ENCODE data around the gene NKX2-3. TPM values are rescaled to one million over a fixed set of nuclear protein-coding genes. Genes with fewer than 3 reads are reported as not detected.

Gene NKX2-3
- total RNA-seq, 1 donor from 2014 or later: not detected

- Histone ChIP-seq H3K79me2 (ENCODE audit: low read depth) (no peaks in the 10 kb centered on the region), H3K36me3 (no peaks in the 10 kb centered on the region), H3K27me3 (peaks cover 100% of the 10 kb centered on the region), H3K4me2 (peak overlapping the region; percentile 79), H3F3A (ENCODE audit: low read depth) (peaks cover 41% of the 10 kb centered on the region), H4K20me1 (ENCODE audit: low read depth) (peaks cover 97% of the 10 kb centered on the region), H2AFZ (replicated peaks) (no peak overlapping the region), H3K27ac (no peak overlapping the region), H3K9ac (no peak overlapping the region), H3K4me1 (peaks cover 36% of the 10 kb centered on the region), H3K4me3 (peak overlapping the region; percentile 35), H3K9me3 (ENCODE audit: low read depth) (no peaks in the 10 kb centered on the region)
- peak; percentile 82 for DNase-seq (ENCODE audit: low spot score)
- peaks cover 43% of the 10 kb centered on the region for H3K4me1 Mint-ChIP-seq
- TF ChIP-seq EZH2phosphoT487 (IDR thresholded peaks at IDR 0.05): peak; percentile 85
- peak; percentile 93 for TF ChIP-seq EZH2 (IDR thresholded peaks at IDR 0.05)
- TF ChIP-seq CTCF (IDR thresholded peaks at IDR 0.05): no peak
- H3K27me3 Mint-ChIP-seq (ENCODE audit: insufficient read depth, low read depth): peaks cover 91% of the 10 kb centered on the region
- H3K36me3 Mint-ChIP-seq: peaks cover 2% of the 10 kb centered on the region
- H3K9me3 Mint-ChIP-seq: peaks cover 3% of the 10 kb centered on the region
- H3K4me3 Mint-ChIP-seq: peak overlapping the region; percentile 36
- H3K27ac Mint-ChIP-seq: no peak overlapping the region
These were observed 2.4 kb downstream of the NKX2-3 start for GRCh38 chr10:99534939-99535763.

- TF ChIP-seq EZH2 (IDR thresholded peaks at IDR 0.05) (no peak), EZH2phosphoT487 (IDR thresholded peaks at IDR 0.05) (no peak), CTCF (IDR thresholded peaks at IDR 0.05) (no peak)
- Histone ChIP-seq H3K9ac (no peak overlapping the region), H3K79me2 (ENCODE audit: low read depth) (no peaks in the 10 kb centered on the region), H4K20me1 (ENCODE audit: low read depth) (peaks cover 93% of the 10 kb centered on the region), H3K4me1 (peaks cover 31% of the 10 kb centered on the region), H3K4me2 (peak overlapping the region; percentile 79), H3K9me3 (ENCODE audit: low read depth) (no peaks in the 10 kb centered on the region), H3K27ac (no peak overlapping the region), H3K4me3 (peak overlapping the region; percentile 35), H3K27me3 (peaks cover 100% of the 10 kb centered on the region), H2AFZ (replicated peaks) (no peak overlapping the region), H3F3A (ENCODE audit: low read depth) (peaks cover 39% of the 10 kb centered on the region), H3K36me3 (no peaks in the 10 kb centered on the region)
- Mint-ChIP-seq H3K4me1 (peaks cover 40% of the 10 kb centered on the region), H3K36me3 (peaks cover 2% of the 10 kb centered on the region), H3K27me3 (ENCODE audit: insufficient read depth, low read depth) (peaks cover 88% of the 10 kb centered on the region), H3K9me3 (no peaks in the 10 kb centered on the region), H3K27ac (no peak overlapping the region), H3K4me3 (peak overlapping the region; percentile 77)
- peak; percentile 49 for DNase-seq (ENCODE audit: low spot score)
These were observed 3.1 kb downstream of the NKX2-3 start for GRCh38 chr10:99535764-99536337.

DNA sequence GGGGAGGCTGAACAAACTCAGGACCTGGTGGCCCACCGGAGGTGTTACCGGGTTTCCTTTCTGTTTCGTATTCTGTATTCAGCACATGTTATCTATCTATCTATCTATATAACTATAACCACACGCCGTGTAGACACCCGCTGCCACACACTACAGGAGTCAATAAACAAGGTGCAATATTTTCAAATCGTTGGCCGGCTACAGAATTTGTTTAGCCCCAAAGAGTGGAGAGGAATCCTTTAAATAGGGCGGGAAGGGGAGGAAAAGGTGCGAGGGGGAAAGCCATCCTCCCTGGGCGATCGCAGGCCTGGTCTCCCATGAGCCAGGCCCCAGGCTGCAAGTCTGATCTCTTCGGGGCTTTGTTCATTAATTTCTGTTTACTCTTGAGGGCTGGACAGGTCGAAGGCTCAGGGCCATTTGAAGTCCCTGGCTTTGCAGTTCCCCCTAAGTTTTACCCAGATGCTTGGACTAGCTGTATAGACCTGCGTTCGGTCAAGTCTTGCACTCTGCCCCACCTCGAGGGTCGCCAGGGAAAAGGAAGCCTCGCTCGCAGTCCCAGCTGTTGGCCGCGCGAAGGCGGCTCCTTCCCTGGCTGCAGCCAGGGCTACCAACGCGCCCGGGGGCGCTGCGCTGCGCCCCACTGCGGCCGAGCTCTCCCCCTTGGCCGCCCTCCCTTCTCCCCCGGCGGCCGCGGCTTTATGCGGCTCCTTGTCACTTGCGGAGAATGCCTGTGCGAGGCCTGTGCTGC is 3.8 kb downstream of the NKX2-3 start:
- H3K9me3 ChIP-seq (ENCODE audit: low read depth): no peaks in the 10 kb centered on the region
- no peak overlapping the region for H3K9ac ChIP-seq
- peak overlapping the region; percentile 45 for H3K4me3 ChIP-seq
- no peaks in the 10 kb centered on the region for H3K36me3 ChIP-seq
- Mint-ChIP-seq H3K36me3 (peaks cover 2% of the 10 kb centered on the region), H3K27me3 (ENCODE audit: insufficient read depth, low read depth) (peaks cover 86% of the 10 kb centered on the region), H3K4me1 (peaks cover 40% of the 10 kb centered on the region), H3K4me3 (peak overlapping the region; percentile 79), H3K9me3 (no peaks in the 10 kb centered on the region), H3K27ac (no peak overlapping the region)
- no peaks in the 10 kb centered on the region for H3K79me2 ChIP-seq (ENCODE audit: low read depth)
- no peak for DNase-seq (ENCODE audit: low spot score)
- peaks cover 39% of the 10 kb centered on the region for H3F3A ChIP-seq (ENCODE audit: low read depth)
- peaks cover 31% of the 10 kb centered on the region for H3K4me1 ChIP-seq
- H3K27ac ChIP-seq: no peak overlapping the region
- peaks cover 100% of the 10 kb centered on the region for H3K27me3 ChIP-seq
- H3K4me2 ChIP-seq: peak overlapping the region; percentile 79
- peaks cover 93% of the 10 kb centered on the region for H4K20me1 ChIP-seq (ENCODE audit: low read depth)
- H2AFZ ChIP-seq (replicated peaks): peak overlapping the region; percentile 70
- peak; percentile 42 for TF ChIP-seq CTCF (IDR thresholded peaks at IDR 0.05)
- TF ChIP-seq EZH2 (IDR thresholded peaks at IDR 0.05): peak; percentile 95
- TF ChIP-seq EZH2phosphoT487 (IDR thresholded peaks at IDR 0.05): peak; percentile 93
